ENCODE data around the gene OR52I2. TPM values are rescaled to one million over a fixed set of nuclear protein-coding genes. Genes with fewer than 3 reads are reported as not detected.

Gene OR52I2
- total and polyA plus RNA-seq, 9 donors: 0.12 TPM; not detected in 8

DNA sequence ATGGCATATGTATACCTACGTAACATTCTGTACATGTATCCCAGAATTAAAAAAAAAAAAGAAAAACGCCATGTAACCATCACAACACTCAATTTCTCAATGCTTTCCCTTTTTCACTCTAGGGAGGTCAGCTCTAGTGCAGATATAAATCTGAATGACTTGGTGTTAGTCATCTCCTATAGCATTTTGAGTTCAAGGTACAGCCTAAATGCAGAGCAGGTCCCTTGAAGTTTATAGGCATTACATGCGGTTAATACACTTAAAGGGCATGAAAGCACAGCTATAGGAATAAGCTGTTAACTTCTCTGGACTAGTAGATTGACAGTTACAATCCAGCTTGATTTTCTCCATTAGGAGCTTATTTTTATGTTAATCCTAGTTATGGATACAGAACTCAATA lies 16.2 kb upstream of the OR52I2 start:
- no peaks in the 10 kb centered on the region for H3K27me3 ChIP-seq (ENCODE audit: control insufficient read depth, insufficient read depth, low read length)
- no CpG with 5 or more reads among the region's 3 CpGs for WGBS (ENCODE audit: insufficient coverage)
- no peak overlapping the region for H3K4me3 ChIP-seq (ENCODE audit: low read length)
- no peaks in the 10 kb centered on the region for H3K36me3 ChIP-seq (ENCODE audit: control insufficient read depth, insufficient read depth, low read length)
- DNase-seq: no peak
- H3K4me1 ChIP-seq (ENCODE audit: control insufficient read depth, insufficient read depth, low read length): no peaks in the 10 kb centered on the region
- no peak overlapping the region for H3K27ac ChIP-seq (ENCODE audit: low read length)
- H3K9me3 ChIP-seq (replicated peaks; ENCODE audit: control insufficient read depth, low read depth, low read length): peaks cover 2% of the 10 kb centered on the region

- H3K4me3 ChIP-seq (ENCODE audit: low read length): no peak overlapping the region
Measured at GRCh38 chr11:4569075-4569474, 12.5 kb upstream of the OR52I2 start.

DNA sequence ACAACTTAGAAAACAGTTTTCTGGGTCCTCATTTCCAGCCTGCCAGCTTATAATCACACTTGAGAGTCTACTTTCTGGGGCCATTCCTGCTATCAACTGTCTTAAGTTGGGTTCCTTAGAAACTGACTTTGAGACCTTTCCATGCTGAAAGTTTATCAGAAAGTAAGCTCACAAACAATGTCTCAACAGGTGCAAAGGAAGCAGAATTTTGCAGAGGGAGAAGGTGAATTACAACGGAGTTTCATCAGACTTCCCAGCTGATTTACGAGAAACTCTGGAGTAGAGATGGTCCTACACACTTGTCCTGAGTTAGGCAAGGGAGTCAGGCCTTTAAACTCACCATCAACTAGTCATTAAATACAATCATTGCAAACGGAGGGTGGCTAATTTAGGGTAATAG lies 4.7 kb upstream of the OR52I2 start:
- no CpG with 5 or more reads among the region's 3 CpGs for WGBS (ENCODE audit: insufficient coverage)
- Histone ChIP-seq H3K27ac (ENCODE audit: low read length) (no peak overlapping the region), H3K36me3 (ENCODE audit: control insufficient read depth, insufficient read depth, low read length) (no peaks in the 10 kb centered on the region), H3K9me3 (replicated peaks; ENCODE audit: control insufficient read depth, low read depth, low read length) (no peaks in the 10 kb centered on the region), H3K4me1 (ENCODE audit: control insufficient read depth, insufficient read depth, low read length) (no peaks in the 10 kb centered on the region), H3K4me3 (ENCODE audit: low read length) (no peak overlapping the region), H3K27me3 (ENCODE audit: control insufficient read depth, insufficient read depth, low read length) (no peaks in the 10 kb centered on the region)
- no peak for DNase-seq

More at GRCh38 chr11:4569075-4569474, 12.5 kb upstream of the OR52I2 start:
- no peaks in the 10 kb centered on the region for H3K27me3 ChIP-seq (ENCODE audit: control insufficient read depth, insufficient read depth, low read length)
- H3K36me3 ChIP-seq (ENCODE audit: control insufficient read depth, insufficient read depth, low read length): no peaks in the 10 kb centered on the region
- no peak overlapping the region for H3K27ac ChIP-seq (ENCODE audit: low read length)
- no peaks in the 10 kb centered on the region for H3K9me3 ChIP-seq (replicated peaks; ENCODE audit: control insufficient read depth, low read depth, low read length)
- H3K4me1 ChIP-seq (ENCODE audit: control insufficient read depth, insufficient read depth, low read length): no peaks in the 10 kb centered on the region
- no peak for DNase-seq
- WGBS (ENCODE audit: insufficient coverage): 93% methylated on average over 14 of the region's 18 CpGs

DNA sequence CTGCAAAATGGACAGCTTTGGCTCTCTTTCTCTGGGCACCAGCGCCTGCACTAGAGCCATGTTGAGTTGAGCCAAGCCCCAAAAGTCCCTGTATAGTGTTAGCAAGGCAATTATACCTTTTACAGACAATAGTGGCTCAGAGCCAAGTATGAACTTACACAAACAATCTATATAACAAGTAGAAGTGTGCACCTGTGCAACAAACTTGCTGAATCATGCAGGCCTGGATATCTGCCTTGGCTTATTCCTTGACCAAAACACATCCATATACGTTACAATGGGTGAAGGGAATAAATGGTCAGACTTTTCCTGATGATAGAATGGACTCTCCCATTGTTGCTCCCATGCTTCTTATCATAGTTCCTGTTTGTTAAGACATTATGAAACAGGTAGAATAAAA lies 3.8 kb upstream of the OR52I2 start:
- H3K27ac ChIP-seq (ENCODE audit: low read length): no peak overlapping the region
- H3K27me3 ChIP-seq (ENCODE audit: control insufficient read depth, insufficient read depth, low read length): no peaks in the 10 kb centered on the region
- H3K4me3 ChIP-seq (ENCODE audit: low read length): no peak overlapping the region
- no peaks in the 10 kb centered on the region for H3K9me3 ChIP-seq (replicated peaks; ENCODE audit: control insufficient read depth, low read depth, low read length)
- WGBS (ENCODE audit: insufficient coverage): no CpG with 5 or more reads among the region's 2 CpGs
- no peaks in the 10 kb centered on the region for H3K36me3 ChIP-seq (ENCODE audit: control insufficient read depth, insufficient read depth, low read length)
- no peaks in the 10 kb centered on the region for H3K4me1 ChIP-seq (ENCODE audit: control insufficient read depth, insufficient read depth, low read length)
- no peak for DNase-seq

DNA sequence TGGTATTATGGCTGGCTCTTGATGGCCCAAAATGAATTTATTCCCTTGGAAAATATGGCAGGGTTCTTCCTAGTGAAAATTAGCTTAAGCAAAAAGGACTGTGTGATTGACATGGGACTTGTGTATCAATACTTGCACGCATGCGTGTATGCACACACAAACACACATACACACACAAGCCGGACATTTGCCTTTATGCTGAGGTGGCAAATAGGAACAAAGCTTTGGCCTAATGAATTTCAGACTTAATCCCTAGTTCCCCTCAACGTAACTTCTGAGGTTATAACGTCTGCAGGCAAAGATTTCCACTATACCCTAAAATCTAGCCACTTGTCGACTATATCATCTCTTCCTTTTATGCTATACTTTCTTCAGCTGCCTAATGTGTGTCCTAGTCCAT lies 2.9 kb upstream of the OR52I2 start:
- DNase-seq: no peak
- 92% methylated on average over 4 of the region's 6 CpGs for WGBS (ENCODE audit: insufficient coverage)
- H3K27me3 ChIP-seq (ENCODE audit: control insufficient read depth, insufficient read depth, low read length): no peaks in the 10 kb centered on the region
- H3K27ac ChIP-seq (ENCODE audit: low read length): no peak overlapping the region
- H3K4me1 ChIP-seq (ENCODE audit: control insufficient read depth, insufficient read depth, low read length): no peaks in the 10 kb centered on the region
- H3K9me3 ChIP-seq (replicated peaks; ENCODE audit: control insufficient read depth, low read depth, low read length): no peaks in the 10 kb centered on the region
- H3K4me3 ChIP-seq (ENCODE audit: low read length): no peak overlapping the region
- H3K36me3 ChIP-seq (ENCODE audit: control insufficient read depth, insufficient read depth, low read length): no peaks in the 10 kb centered on the region

GRCh38 chr11:4580124-4580523 lies 1.4 kb upstream of the OR52I2 start:
- Histone ChIP-seq H3K36me3 (ENCODE audit: control insufficient read depth, insufficient read depth, low read length) (no peaks in the 10 kb centered on the region), H3K9me3 (replicated peaks; ENCODE audit: control insufficient read depth, low read depth, low read length) (no peaks in the 10 kb centered on the region), H3K4me3 (ENCODE audit: low read length) (no peak overlapping the region), H3K4me1 (ENCODE audit: control insufficient read depth, insufficient read depth, low read length) (no peaks in the 10 kb centered on the region), H3K27ac (ENCODE audit: low read length) (no peak overlapping the region), H3K27me3 (ENCODE audit: control insufficient read depth, insufficient read depth, low read length) (no peaks in the 10 kb centered on the region)
- no peak for DNase-seq
- WGBS (ENCODE audit: insufficient coverage): no CpG with 5 or more reads among the region's 1 CpG

- H3K4me3 ChIP-seq (ENCODE audit: low read length): no peak overlapping the region
- no peaks in the 10 kb centered on the region for H3K27me3 ChIP-seq (ENCODE audit: control insufficient read depth, insufficient read depth, low read length)
- no peaks in the 10 kb centered on the region for H3K9me3 ChIP-seq (replicated peaks; ENCODE audit: control insufficient read depth, low read depth, low read length)
- no peaks in the 10 kb centered on the region for H3K4me1 ChIP-seq (ENCODE audit: control insufficient read depth, insufficient read depth, low read length)
- no peak for DNase-seq
- no peak overlapping the region for H3K27ac ChIP-seq (ENCODE audit: low read length)
- H3K36me3 ChIP-seq (ENCODE audit: control insufficient read depth, insufficient read depth, low read length): no peaks in the 10 kb centered on the region
- WGBS (ENCODE audit: insufficient coverage): 71% methylated on average over 2 of the region's 3 CpGs
Measured at GRCh38 chr11:4589017-4589416, 7.5 kb downstream of the OR52I2 start.

DNA sequence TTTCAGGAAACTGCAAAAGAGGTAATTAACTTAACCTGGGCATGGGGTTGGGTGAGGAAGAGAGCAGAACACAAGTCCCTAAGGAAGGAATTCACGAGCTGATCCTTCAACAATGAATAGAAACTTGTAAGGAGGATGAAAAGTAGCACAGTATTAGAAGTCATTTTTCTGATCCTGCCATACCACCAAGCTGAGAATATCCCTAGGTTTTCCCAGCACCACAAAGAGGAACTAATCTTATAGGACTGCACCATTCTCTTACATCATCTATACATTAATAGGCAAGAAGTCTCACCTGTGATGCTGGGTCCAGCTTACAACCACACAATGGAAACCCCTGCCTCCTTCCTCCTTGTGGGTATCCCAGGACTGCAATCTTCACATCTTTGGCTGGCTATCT lies 12.2 kb downstream of the OR52I2 start, which contains the start of gene OR52I1:
TSS of gene OR52I1 (plus strand) at position 301 of the 400 bp plus-strand sequence. CDS start at position 301, 0 bp downstream.
- H3K27me3 ChIP-seq (ENCODE audit: control insufficient read depth, insufficient read depth, low read length): no peaks in the 10 kb centered on the region
- H3K9me3 ChIP-seq (replicated peaks; ENCODE audit: control insufficient read depth, low read depth, low read length): no peaks in the 10 kb centered on the region
- no peaks in the 10 kb centered on the region for H3K4me1 ChIP-seq (ENCODE audit: control insufficient read depth, insufficient read depth, low read length)
- DNase-seq: no peak
- no peak within 1 kb of the TSS for H3K27ac ChIP-seq (ENCODE audit: low read length)
- H3K36me3 ChIP-seq (ENCODE audit: control insufficient read depth, insufficient read depth, low read length): peaks cover 5% of the 10 kb centered on the region
- WGBS (ENCODE audit: insufficient coverage): 60% methylated on average over 1 of the region's 1 CpG
- no peak within 1 kb of the TSS for H3K4me3 ChIP-seq (ENCODE audit: low read length)

DNA sequence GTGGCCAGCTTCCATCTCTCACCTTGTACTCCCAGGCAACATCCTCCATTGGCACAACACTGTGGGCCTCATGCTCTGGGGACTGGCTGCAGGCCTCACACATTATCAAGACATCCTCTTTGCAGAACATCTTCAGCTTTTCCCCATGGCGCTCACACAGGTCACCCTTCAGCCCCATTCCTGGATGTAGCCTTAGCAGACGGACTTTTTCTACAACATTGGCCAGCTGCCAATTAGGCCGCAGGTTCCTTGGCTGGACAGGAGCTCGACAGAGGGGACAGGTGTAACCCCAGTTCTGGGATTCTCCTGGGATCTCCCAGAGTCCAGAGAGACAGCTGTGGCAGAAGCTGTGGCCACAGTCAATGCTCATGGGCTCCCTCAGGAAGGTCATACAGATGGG lies 23.5 kb downstream of the OR52I2 start:
- peaks cover 40% of the 10 kb centered on the region for H3K36me3 ChIP-seq (ENCODE audit: control insufficient read depth, insufficient read depth, low read length)
- H3K9me3 ChIP-seq (replicated peaks; ENCODE audit: control insufficient read depth, low read depth, low read length): no peaks in the 10 kb centered on the region
- no peak overlapping the region for H3K4me3 ChIP-seq (ENCODE audit: low read length)
- WGBS (ENCODE audit: insufficient coverage): 90% methylated on average over 4 of the region's 4 CpGs
- no peak overlapping the region for H3K27ac ChIP-seq (ENCODE audit: low read length)
- H3K4me1 ChIP-seq (ENCODE audit: control insufficient read depth, insufficient read depth, low read length): peaks cover 8% of the 10 kb centered on the region
- no peaks in the 10 kb centered on the region for H3K27me3 ChIP-seq (ENCODE audit: control insufficient read depth, insufficient read depth, low read length)
- no peak for DNase-seq

DNA sequence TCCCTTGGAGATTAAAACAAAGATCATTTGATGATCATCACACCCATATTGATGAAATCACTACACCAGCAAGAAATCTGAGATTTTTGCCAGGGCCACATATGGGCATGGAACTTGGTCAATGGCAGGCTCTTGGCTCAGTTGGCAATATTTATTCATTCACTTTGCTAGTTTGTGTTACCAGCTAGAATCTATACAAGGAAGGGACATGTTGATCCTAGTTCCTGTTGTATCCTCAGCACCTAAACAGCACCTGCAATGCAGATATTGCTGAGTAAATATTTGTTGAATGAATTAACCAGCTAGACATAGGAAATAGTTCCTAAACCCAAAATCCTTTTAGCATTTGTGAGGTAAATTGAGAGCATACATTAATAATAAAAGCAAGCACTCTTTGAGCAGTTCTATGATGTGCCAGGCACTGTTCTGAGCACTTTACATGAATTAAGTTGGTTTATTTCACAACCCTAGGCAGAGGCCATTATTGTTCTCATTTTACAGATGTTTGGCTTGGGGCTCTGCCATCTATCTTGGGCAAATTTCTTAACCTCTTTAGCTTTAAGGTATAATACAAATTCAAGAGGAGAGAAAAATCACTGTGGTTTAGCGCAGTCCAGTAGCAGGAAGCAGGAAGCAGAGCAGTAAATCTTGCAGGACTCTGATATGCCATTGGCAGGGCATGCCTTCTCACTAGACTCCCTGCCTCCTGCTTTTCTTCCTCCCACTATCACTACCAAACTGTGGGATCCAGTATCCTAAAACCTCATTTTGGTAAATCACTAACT lies 24.9 kb downstream of the OR52I2 start:
- 63% methylated on average over 1 of the region's 1 CpG for WGBS (ENCODE audit: insufficient coverage)
- H3K4me1 ChIP-seq (ENCODE audit: control insufficient read depth, insufficient read depth, low read length): peaks cover 8% of the 10 kb centered on the region
- H3K9me3 ChIP-seq (replicated peaks; ENCODE audit: control insufficient read depth, low read depth, low read length): no peaks in the 10 kb centered on the region
- no peak for DNase-seq
- H3K27me3 ChIP-seq (ENCODE audit: control insufficient read depth, insufficient read depth, low read length): no peaks in the 10 kb centered on the region
- no peak overlapping the region for H3K27ac ChIP-seq (ENCODE audit: low read length)
- peaks cover 27% of the 10 kb centered on the region for H3K36me3 ChIP-seq (ENCODE audit: control insufficient read depth, insufficient read depth, low read length)
- no peak overlapping the region for H3K4me3 ChIP-seq (ENCODE audit: low read length)
